Adrenal gland (tissue), 12 donors: ENCODE measurements around the gene KSR2. TPM values are rescaled to one million over a fixed set of nuclear protein-coding genes. Genes with fewer than 3 reads are reported as not detected.

Experiments used
- DNase-seq, 7 donors: peaks; one replicate each; pipeline ENCODE4 v3.0.0-alpha.2; 2019 to 2020
- H3K27ac ChIP-seq, 5 donors: fragments of 200-600 bp; sonication (generic) in 4 of 5; 1 replicate in 3 of 5; 2 replicates in 2 of 5; pipeline versions ENCODE4 v1.5.1 to v1.8.0; 2016 to 2020; ENCODE audit warnings: mild to moderate bottlenecking in 1 of 5
- H3K27me3 ChIP-seq: fragments of 200-600 bp; 2 replicates; pipeline ENCODE4 v1.8.0; 2021
- H3K36me3 ChIP-seq, 2 donors: fragments of 200-600 bp; replicated peaks in 1 of 2; 1 replicate in 1 of 2; 2 replicates in 1 of 2; pipeline versions ENCODE4 v1.5.1 to v1.8.0; 2018 to 2022
- H3K4me1 ChIP-seq, 2 donors: fragments of 200-600 bp; replicated peaks in 1 of 2; 1 replicate in 1 of 2; 2 replicates in 1 of 2; pipeline versions ENCODE4 v1.5.1 to v1.8.0; 2018 to 2021
- H3K4me3 ChIP-seq, 4 donors: fragments of 200-600 bp; sonication (generic) in 3 of 4; one replicate each; pipeline ENCODE4 v1.5.1; 2016 to 2018
- H3K9me3 ChIP-seq, 3 donors: fragments of 200-600 bp; sonication (generic) in 1 of 3; replicated peaks in 1 of 3; 1 replicate in 2 of 3; 2 replicates in 1 of 3; pipeline versions ENCODE4 v1.5.1 to v1.8.0; 2016 to 2021
- POLR2A ChIP-seq, 2 donors: fragments of 450-650 bp; IDR thresholded peaks; one replicate each; pipeline ENCODE4 v1.6.1; 2017; ENCODE audit warnings: antibody characterized with exemption in 2 of 2, mild to moderate bottlenecking in 2 of 2, moderate library complexity in 1 of 2
- WGBS, 4 donors: extraction: QIAGEN DNeasy Blood & Tissue Kit in 2 of 4; methylation state at CpG; one replicate each; pipeline versions ENCODE4 v1.1.5 to v1.1.7; 2013 to 2017; 5-methylcytosine and 5-hydroxymethylcytosine counted together
- intact Hi-C, 2 donors: fragments of 100-400 bp; cut with DNase I; formaldehyde crosslinking; loops; one replicate each; pipeline versions ENCODE4 v1.14.1 to v1.15.0; 2022 to 2023
- polyA plus RNA-seq, 3 donors: library from polyadenylated mRNA; stranded (reverse); fragments of 200-250 nt in 2 of 3; fragments of 350-450 nt in 1 of 3; fragmentation: Illumina TruSeq in 1 of 3; extraction: RNeasy Lipid Tissue Mini Kit (QIAGEN cat#74804) in 1 of 3; gene quantifications; one replicate each; pipeline ENCODE4 v1.2.3, GENCODE V29; 2013 to 2014
- total RNA-seq, 9 donors: library from RNA; depleted of rRNA in 4 of 9; stranded (reverse); fragments of >200 nt in 4 of 9; fragments of 120-200 nt in 1 of 9; fragmentation: NEBNext Ultra II Directional in 1 of 9; extraction: Animal tissue kit (Norgen Biotek cat#: 25700) in 1 of 9; gene quantifications; one replicate each; pipeline versions ENCODE4 v1.1.0 to v1.2.4, GENCODE V29; 2013 to 2023
- TF ChIP-seq, protein P1 (sequence below), 6 experiments: fragments of 450-650 bp in 4 of 6; fragments of 200-600 bp in 2 of 6; sonication (generic) in 1 of 6; IDR thresholded peaks; 1 replicate in 5 of 6; 2 replicates in 1 of 6; pipeline versions ENCODE4 v1.5.1 to v1.8.0; 2016 to 2021; ENCODE audit warnings: antibody characterized with exemption in 6 of 6, mild to moderate bottlenecking in 2 of 6, moderate library complexity in 1 of 6
- donor health status: healthy with polysubstance abuse.
- donor health status: Bipolar disorder and iron deficiency.
- donor health status: DM: yes; HTN: yes; CAD: no.
- donor health status: DM: no; HTN: no; CAD: no.
- donor health status: DM: no; HTN: no; CAD: no.
- donor health status: DM: yes; HTN: yes; CAD: no.

KSR2 gene
- total and polyA plus RNA-seq, 12 donors: 0.03 to 2.7 (median 0.84) TPM; not detected in 3

DNA sequence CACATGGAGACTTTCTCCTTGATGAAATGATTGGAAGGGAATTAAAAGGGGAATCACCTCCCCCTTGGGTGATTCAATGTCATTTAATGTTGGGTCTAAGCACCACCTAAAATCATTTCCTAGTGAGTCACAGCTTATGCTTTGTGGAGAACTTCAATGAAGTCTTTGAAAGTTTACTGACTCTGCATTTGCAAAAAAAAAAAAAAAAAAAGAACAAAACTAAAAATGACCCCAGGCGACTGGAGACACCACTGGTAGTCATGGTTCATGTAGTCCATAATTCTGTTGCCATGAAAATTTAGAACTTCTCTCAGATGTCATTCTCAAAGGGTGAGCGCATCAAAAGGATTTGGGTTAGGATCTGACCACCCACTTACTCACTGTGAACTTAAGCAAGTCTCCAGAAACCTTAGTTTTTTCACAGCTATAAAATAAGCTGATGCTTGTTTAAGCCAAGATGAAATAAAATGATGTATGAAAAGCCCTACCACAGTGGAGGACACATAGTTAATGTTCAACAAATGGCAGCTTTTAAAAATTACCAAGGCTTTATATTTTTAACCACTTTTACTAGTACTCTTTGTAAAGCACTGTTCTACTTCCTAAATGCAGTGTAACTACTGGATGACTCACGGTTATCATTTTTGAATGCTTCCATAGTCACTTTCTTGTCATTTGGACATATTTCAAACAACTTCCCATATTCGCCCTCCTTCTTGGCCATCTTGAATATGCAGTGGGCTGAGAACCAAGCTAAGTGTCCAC, 18.1 kb upstream of the KSR2 start:
- H3K36me3 ChIP-seq: no peaks in the 10 kb centered on the region
- no peaks in the 10 kb centered on the region for H3K27me3 ChIP-seq
- no peak overlapping the region for H3K27ac ChIP-seq
- intact Hi-C loops: no loop called here
- no peak for DNase-seq
- WGBS, 4 donors: 67 to 76% (median 71%) methylated on average over 4 of the region's 4 CpGs
- no peaks in the 10 kb centered on the region for H3K9me3 ChIP-seq
- no peak overlapping the region for H3K4me3 ChIP-seq
- no peak for TF ChIP-seq POLR2A (IDR thresholded peaks at IDR 0.05)
- TF ChIP-seq, protein P1, sequence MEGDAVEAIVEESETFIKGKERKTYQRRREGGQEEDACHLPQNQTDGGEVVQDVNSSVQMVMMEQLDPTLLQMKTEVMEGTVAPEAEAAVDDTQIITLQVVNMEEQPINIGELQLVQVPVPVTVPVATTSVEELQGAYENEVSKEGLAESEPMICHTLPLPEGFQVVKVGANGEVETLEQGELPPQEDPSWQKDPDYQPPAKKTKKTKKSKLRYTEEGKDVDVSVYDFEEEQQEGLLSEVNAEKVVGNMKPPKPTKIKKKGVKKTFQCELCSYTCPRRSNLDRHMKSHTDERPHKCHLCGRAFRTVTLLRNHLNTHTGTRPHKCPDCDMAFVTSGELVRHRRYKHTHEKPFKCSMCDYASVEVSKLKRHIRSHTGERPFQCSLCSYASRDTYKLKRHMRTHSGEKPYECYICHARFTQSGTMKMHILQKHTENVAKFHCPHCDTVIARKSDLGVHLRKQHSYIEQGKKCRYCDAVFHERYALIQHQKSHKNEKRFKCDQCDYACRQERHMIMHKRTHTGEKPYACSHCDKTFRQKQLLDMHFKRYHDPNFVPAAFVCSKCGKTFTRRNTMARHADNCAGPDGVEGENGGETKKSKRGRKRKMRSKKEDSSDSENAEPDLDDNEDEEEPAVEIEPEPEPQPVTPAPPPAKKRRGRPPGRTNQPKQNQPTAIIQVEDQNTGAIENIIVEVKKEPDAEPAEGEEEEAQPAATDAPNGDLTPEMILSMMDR (IDR thresholded peaks at IDR 0.05): no peak
- no peaks in the 10 kb centered on the region for H3K4me1 ChIP-seq

DNA sequence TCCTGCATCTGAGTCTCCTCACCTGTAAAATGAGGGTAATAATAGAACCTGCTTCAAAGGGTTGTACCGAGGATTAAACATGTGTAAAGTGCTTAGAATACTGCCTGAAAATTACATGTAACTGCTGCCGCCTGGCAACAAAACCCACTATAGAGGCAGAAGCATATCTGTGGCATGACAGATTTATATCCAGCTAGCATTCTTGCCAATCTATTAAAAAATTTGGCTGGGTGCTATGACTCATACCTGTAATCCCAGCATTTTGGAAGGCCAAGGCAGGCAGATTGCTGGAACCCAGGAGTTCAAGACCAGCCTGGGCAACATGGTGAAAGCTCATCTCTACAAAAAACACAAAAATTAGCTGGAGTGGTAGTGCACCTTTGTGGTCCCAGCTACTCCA, 16.4 kb upstream of the KSR2 start:
- DNase-seq: no peak
- Histone ChIP-seq H3K27me3 (no peaks in the 10 kb centered on the region), H3K4me1 (no peaks in the 10 kb centered on the region), H3K27ac (no peak overlapping the region), H3K9me3 (no peaks in the 10 kb centered on the region), H3K36me3 (no peaks in the 10 kb centered on the region), H3K4me3 (no peak overlapping the region)
- TF ChIP-seq, protein P1 (IDR thresholded peaks at IDR 0.05): no peak
- 76 to 86% (median 79%) methylated on average over 2 of the region's 2 CpGs for WGBS, 4 donors
- intact Hi-C loops: no loop called here

DNA sequence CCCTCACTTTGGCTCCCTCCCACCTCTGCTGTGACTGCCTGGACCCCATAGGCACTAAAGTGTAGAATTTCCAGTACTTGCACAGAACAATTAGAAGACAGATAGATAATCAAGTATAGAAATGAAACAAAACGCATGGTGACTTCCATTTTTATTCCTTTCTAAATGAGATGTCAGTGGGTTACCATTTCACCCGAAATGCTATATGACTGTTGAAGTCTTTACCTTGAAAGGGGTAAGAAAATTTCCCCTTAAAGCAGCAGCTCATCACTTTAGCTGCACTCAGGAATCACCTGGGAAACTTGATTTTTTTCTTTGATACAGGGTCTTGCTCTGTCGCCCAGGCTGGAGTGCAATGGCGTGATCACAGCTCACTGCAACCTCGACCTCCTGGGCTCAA, 12.5 kb upstream of the KSR2 start:
- DNase-seq: no peak
- Histone ChIP-seq H3K4me3 (no peak overlapping the region), H3K9me3 (no peaks in the 10 kb centered on the region), H3K27me3 (no peaks in the 10 kb centered on the region), H3K36me3 (no peaks in the 10 kb centered on the region), H3K27ac (no peak overlapping the region), H3K4me1 (no peaks in the 10 kb centered on the region)
- TF ChIP-seq POLR2A (IDR thresholded peaks at IDR 0.05): no peak
- WGBS, 4 donors: 64 to 73% (median 67%) methylated on average over 5 of the region's 5 CpGs
- intact Hi-C loops: no loop called here

DNA sequence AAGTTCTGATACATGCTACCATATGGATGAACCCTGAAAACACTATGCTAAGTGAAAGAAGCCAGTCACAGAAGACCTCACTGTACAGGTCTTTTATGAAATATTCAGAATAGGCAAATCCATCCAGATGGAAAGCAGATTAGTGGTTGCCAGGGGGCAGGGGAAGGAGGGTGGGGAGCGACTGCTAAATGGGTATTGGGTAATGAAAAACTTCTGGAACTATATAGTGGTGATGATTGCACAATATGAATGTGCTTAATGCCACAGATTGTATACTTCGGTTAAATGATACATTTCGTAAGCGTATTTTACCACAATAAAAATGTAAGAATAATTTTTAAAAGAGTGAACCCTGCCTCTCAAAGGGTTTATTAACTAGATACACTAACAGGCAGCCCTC, 11.8 kb upstream of the KSR2 start:
- 76 to 84% (median 79%) methylated on average over 4 of the region's 4 CpGs for WGBS, 4 donors
- Histone ChIP-seq H3K27me3 (no peaks in the 10 kb centered on the region), H3K4me1 (no peaks in the 10 kb centered on the region), H3K9me3 (no peaks in the 10 kb centered on the region), H3K36me3 (no peaks in the 10 kb centered on the region), H3K27ac (no peak overlapping the region), H3K4me3 (no peak overlapping the region)
- no peak for DNase-seq
- intact Hi-C loops: no loop called here
- TF ChIP-seq, protein P1 (IDR thresholded peaks at IDR 0.05): no peak
- TF ChIP-seq POLR2A (IDR thresholded peaks at IDR 0.05): no peak

DNA sequence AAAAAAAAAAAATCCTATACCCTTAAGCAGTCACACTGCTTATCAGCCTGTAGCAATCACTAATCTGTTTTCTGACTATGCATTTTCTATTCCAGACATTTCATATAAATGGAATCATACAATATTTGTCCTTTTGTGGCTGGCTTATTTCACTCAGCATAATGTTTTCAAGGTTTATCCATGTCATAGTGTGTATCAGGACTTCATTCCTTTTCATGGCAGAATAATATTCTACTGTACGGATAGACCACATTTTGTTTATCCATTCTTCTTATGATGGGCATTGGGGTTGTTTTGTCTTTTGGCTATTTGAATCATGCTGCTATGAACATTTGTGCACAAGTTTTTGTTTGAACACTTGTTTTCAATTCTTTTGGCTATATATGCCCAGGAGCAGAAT, 8.6 kb upstream of the KSR2 start:
- no peak for DNase-seq
- Histone ChIP-seq H3K4me1 (no peaks in the 10 kb centered on the region), H3K4me3 (no peak overlapping the region), H3K36me3 (no peaks in the 10 kb centered on the region), H3K27ac (no peak overlapping the region), H3K27me3 (no peaks in the 10 kb centered on the region), H3K9me3 (no peaks in the 10 kb centered on the region)
- intact Hi-C loops: no loop called here
- 81 to 93% (median 90%) methylated on average over 1 of the region's 1 CpG for WGBS, 4 donors
- TF ChIP-seq POLR2A (IDR thresholded peaks at IDR 0.05): no peak
- TF ChIP-seq, protein P1 (IDR thresholded peaks at IDR 0.05): no peak
